Prostate gland (tissue), 2 donors: ENCODE data around the gene SH3BP1. TPM values are rescaled to one million over a fixed set of nuclear protein-coding genes. Genes with fewer than 3 reads are reported as not detected.
A peak's percentile ranks its signal among the peaks of the same experiment; 100 is the strongest.

ENCODE experiments used
- DNase-seq: peaks from one replicate; pipeline ENCODE4 v3.0.0-alpha.2; 2019; ENCODE audit warnings: low spot score
- H3K27ac ChIP-seq, 2 donors: fragments of 200-600 bp; sonication (generic); 2 replicates each; pipeline ENCODE4 v1.5.1; 2017 to 2019
- H3K27me3 ChIP-seq: fragments of 200-600 bp; sonication (generic); replicated peaks from 2 replicates; pipeline ENCODE4 v1.5.1; 2019; ENCODE audit not compliant: insufficient read depth
- H3K36me3 ChIP-seq, 2 donors: fragments of 200-600 bp; sonication (generic); 1 replicate in 1 of 2; 2 replicates in 1 of 2; pipeline versions ENCODE4 v1.5.1 to v1.8.1; 2017 to 2019
- H3K4me1 ChIP-seq: fragments of 200-600 bp; sonication (generic); replicated peaks from 2 replicates; pipeline ENCODE4 v1.5.1; 2019
- H3K4me3 ChIP-seq, 2 donors: fragments of 200-600 bp; sonication (generic); 2 replicates each; pipeline ENCODE4 v1.5.1; 2017 to 2019
- H3K9me3 ChIP-seq: fragments of 200-600 bp; sonication (generic); 2 replicates; pipeline ENCODE4 v1.5.1; 2017
- POLR2A ChIP-seq: fragments of 450-650 bp; IDR thresholded peaks from one replicate; pipeline ENCODE4 v1.6.1; 2016; ENCODE audit warnings: antibody characterized with exemption, mild to moderate bottlenecking
- POLR2AphosphoS5 ChIP-seq: sonication (generic); formaldehyde crosslinking; IDR thresholded peaks from one replicate; pipeline ENCODE4 v1.6.1; 2017; ENCODE audit warnings: antibody characterized with exemption
- WGBS: methylation state at CpG from one replicate; pipeline ENCODE4 v1.1.5; 2018; 5-methylcytosine and 5-hydroxymethylcytosine counted together
- intact Hi-C: fragments of 100-400 bp; cut with DNase I; formaldehyde crosslinking; loops from one replicate; pipeline ENCODE4 v1.14.2; 2022
- total RNA-seq, 2 donors: library from RNA; depleted of rRNA; stranded (reverse); fragments of >200 nt; gene quantifications; one replicate each; pipeline ENCODE4 v1.1.0, GENCODE V29; 2016
- TF ChIP-seq, protein P1 (sequence below), 4 experiments: fragments of 200-600 bp in 2 of 4; fragments of 450-650 bp in 2 of 4; sonication (generic) in 2 of 4; IDR thresholded peaks; 1 replicate in 3 of 4; 2 replicates in 1 of 4; pipeline ENCODE4 v1.5.1; 2016 to 2019; ENCODE audit warnings: antibody characterized with exemption in 4 of 4, mild to moderate bottlenecking in 2 of 4, moderate library complexity in 2 of 4

SH3BP1 gene
- total RNA-seq, 2 donors from 2014 or later = 10.9 to 12.0 TPM

GRCh38 chr22:37626556-37627075 is 12.9 kb upstream of the SH3BP1 start:
- H3K9me3 ChIP-seq = no peaks in the 10 kb centered on the region
- DNase-seq = no peak
- intact Hi-C loops = no loop called here
- H3K36me3 ChIP-seq = peaks cover 0 to 9% of the 10 kb centered on the region in 2 donors
- H3K27me3 ChIP-seq = no peaks in the 10 kb centered on the region
- no peak overlapping the region for H3K4me3 ChIP-seq
- WGBS = 57% methylated on average over 13 of the region's 13 CpGs
- no peak for TF ChIP-seq POLR2A
- TF ChIP-seq, protein P1, sequence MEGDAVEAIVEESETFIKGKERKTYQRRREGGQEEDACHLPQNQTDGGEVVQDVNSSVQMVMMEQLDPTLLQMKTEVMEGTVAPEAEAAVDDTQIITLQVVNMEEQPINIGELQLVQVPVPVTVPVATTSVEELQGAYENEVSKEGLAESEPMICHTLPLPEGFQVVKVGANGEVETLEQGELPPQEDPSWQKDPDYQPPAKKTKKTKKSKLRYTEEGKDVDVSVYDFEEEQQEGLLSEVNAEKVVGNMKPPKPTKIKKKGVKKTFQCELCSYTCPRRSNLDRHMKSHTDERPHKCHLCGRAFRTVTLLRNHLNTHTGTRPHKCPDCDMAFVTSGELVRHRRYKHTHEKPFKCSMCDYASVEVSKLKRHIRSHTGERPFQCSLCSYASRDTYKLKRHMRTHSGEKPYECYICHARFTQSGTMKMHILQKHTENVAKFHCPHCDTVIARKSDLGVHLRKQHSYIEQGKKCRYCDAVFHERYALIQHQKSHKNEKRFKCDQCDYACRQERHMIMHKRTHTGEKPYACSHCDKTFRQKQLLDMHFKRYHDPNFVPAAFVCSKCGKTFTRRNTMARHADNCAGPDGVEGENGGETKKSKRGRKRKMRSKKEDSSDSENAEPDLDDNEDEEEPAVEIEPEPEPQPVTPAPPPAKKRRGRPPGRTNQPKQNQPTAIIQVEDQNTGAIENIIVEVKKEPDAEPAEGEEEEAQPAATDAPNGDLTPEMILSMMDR (IDR thresholded peaks at IDR 0.05) = no peak
- no peak for TF ChIP-seq POLR2AphosphoS5
- H3K4me1 ChIP-seq = peaks cover 7% of the 10 kb centered on the region
- H3K27ac ChIP-seq = peak overlapping the region; percentile 57 to 66

- DNase-seq = no peak
- Histone ChIP-seq H3K27me3 (no peaks in the 10 kb centered on the region), H3K27ac (peak overlapping the region in 1 of 2 donors; percentile 66), H3K36me3 (peaks cover 0 to 9% of the 10 kb centered on the region in 2 donors), H3K4me1 (peaks cover 7% of the 10 kb centered on the region), H3K4me3 (no peak overlapping the region), H3K9me3 (no peaks in the 10 kb centered on the region)
- TF ChIP-seq POLR2AphosphoS5 (no peak), POLR2A (no peak)
- TF ChIP-seq, protein P1 (IDR thresholded peaks at IDR 0.05) = no peak
- intact Hi-C loops = no loop called here
- WGBS = 75% methylated on average over 7 of the region's 7 CpGs
Measured at GRCh38 chr22:37627121-37627520, 12.3 kb upstream of the SH3BP1 start.

DNA sequence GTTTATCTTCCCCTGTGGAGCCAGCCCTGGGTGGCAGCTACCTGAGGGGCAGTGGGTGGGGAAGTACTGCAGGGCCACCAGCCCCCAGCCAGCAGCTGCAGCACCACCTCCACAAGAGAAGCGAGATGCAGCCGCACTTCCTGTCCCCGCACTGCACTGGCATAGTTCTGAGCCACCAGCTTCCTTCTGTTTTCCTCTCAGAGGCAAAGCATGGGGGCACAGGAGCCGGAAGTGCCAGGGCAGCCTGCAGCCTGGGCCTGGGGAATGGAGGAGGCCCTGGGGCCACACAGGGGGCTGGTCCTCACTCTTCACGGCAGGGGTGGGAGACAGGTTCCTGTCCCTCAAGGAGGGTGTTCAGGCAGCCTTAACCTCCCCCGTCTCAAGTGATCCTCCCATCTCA is 11.9 kb upstream of the SH3BP1 start:
- H3K4me3 ChIP-seq = no peak overlapping the region
- H3K27ac ChIP-seq = peak overlapping the region in 1 of 2 donors; percentile 66
- H3K9me3 ChIP-seq = no peaks in the 10 kb centered on the region
- no peak for DNase-seq
- TF ChIP-seq, protein P1 (IDR thresholded peaks at IDR 0.05) = no peak
- TF ChIP-seq POLR2AphosphoS5 = no peak
- no peak for TF ChIP-seq POLR2A
- no peaks in the 10 kb centered on the region for H3K27me3 ChIP-seq
- intact Hi-C loops = no loop called here
- 73% methylated on average over 6 of the region's 6 CpGs for WGBS
- H3K4me1 ChIP-seq = peaks cover 7% of the 10 kb centered on the region
- H3K36me3 ChIP-seq = peaks cover 0 to 9% of the 10 kb centered on the region in 2 donors

DNA sequence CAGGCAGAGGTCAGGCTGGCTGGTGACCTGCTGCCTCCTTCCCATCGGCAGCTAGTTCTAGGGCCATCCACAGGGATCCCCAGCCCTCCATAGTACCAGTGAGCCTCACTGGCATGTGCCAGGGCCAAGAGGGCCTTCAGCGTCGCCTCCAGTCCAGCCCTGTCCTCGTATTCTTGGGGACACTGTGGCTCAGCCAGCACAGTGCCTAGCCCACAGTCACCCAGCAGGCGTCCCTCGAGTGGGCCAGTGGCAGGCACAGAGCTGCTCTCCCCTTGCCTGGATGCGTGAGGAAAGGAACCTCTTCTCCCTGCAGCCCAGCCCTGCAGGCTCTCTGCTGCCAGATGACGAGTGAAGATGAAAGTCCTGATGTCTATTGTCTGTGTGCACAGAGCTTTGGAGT is 10.6 kb upstream of the SH3BP1 start:
- TF ChIP-seq, protein P1 (IDR thresholded peaks at IDR 0.05) = no peak
- TF ChIP-seq POLR2AphosphoS5 = no peak
- TF ChIP-seq POLR2A = no peak
- H3K9me3 ChIP-seq = no peaks in the 10 kb centered on the region
- peaks cover 7% of the 10 kb centered on the region for H3K4me1 ChIP-seq
- 85% methylated on average over 7 of the region's 8 CpGs for WGBS
- peaks cover 0 to 9% of the 10 kb centered on the region in 2 donors for H3K36me3 ChIP-seq
- H3K27ac ChIP-seq = no peak overlapping the region
- H3K27me3 ChIP-seq = no peaks in the 10 kb centered on the region
- DNase-seq = no peak
- H3K4me3 ChIP-seq = no peak overlapping the region
- intact Hi-C loops = no loop called here

- no peak overlapping the region for H3K4me3 ChIP-seq
- 69% methylated on average over 7 of the region's 10 CpGs for WGBS
- H3K4me1 ChIP-seq = peaks cover 7% of the 10 kb centered on the region
- intact Hi-C loops = no loop called here
- H3K9me3 ChIP-seq = no peaks in the 10 kb centered on the region
- H3K36me3 ChIP-seq = peaks cover 0 to 9% of the 10 kb centered on the region in 2 donors
- TF ChIP-seq POLR2AphosphoS5 = no peak
- no peak for DNase-seq
- no peak overlapping the region for H3K27ac ChIP-seq
- no peaks in the 10 kb centered on the region for H3K27me3 ChIP-seq
Measured at GRCh38 chr22:37629928-37630327, 9.5 kb upstream of the SH3BP1 start.
